Lower leg skin (tissue), 4 donors: Measurements from ENCODE around the gene RFTN2. TPM values are rescaled to one million over a fixed set of nuclear protein-coding genes. Genes with fewer than 3 reads are reported as not detected.

Experiments used
- DNase-seq, 2 donors: peaks; one replicate each; pipeline ENCODE4 v3.0.0-alpha.2; 2019; ENCODE audit warnings: low spot score in 2 of 2
- H3K4me3 ChIP-seq: fragments of 200-600 bp; sonication (generic); 2 replicates; pipeline ENCODE4 v1.5.1; 2017; ENCODE audit warnings: mild to moderate bottlenecking, low read depth; ENCODE audit not compliant: poor library complexity, severe bottlenecking
- POLR2A ChIP-seq, 2 donors: fragments of 450-650 bp; IDR thresholded peaks; one replicate each; pipeline ENCODE4 v1.6.1; 2016 to 2017; ENCODE audit warnings: antibody characterized with exemption in 2 of 2, mild to moderate bottlenecking in 1 of 2, moderate library complexity in 1 of 2
- WGBS, 2 donors: methylation state at CpG; one replicate each; pipeline ENCODE4 v1.1.5; 2018; 5-methylcytosine and 5-hydroxymethylcytosine counted together
- intact Hi-C: fragments of 100-400 bp; cut with DNase I; formaldehyde crosslinking; loops from one replicate; pipeline ENCODE4 v1.15.0; 2023; ENCODE audit warnings: low total_unique reads
- total RNA-seq, 4 donors: library from RNA; depleted of rRNA; stranded (reverse); fragments of >200 nt; gene quantifications; one replicate each; pipeline ENCODE4 v1.1.0, GENCODE V29; 2016
- TF ChIP-seq, protein P1 (sequence below), 3 donors: fragments of 450-650 bp; IDR thresholded peaks; one replicate each; pipeline ENCODE4 v1.5.1; 2016; ENCODE audit warnings: antibody characterized with exemption in 3 of 3, mild to moderate bottlenecking in 3 of 3, moderate library complexity in 2 of 3

Gene RFTN2
- total RNA-seq, 4 donors from 2014 or later, result 1.5 to 6.5 (median 2.7) TPM

DNA sequence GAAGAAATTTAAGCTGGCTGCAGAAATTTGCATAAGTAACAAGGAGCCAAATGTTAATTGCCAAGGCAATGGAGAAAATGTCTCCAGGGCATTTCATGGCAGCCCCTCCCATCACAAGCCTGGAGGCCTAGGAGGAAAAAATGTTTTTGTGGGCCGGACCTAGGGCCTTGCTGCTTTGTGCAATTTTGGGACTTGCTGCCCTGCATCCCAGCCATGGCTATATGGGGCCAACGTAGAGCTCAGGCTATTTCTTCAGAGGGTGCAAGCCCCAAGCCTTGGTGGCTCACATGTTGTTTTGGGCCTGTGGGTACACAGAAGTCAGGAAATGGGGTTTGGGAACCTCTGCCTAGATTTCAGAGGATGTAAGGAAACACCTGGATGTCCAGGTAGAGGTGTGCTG, 101.8 kb downstream of the RFTN2 start:
- 85 to 97% methylated on average over 2 of the region's 2 CpGs for WGBS, 2 donors
- DNase-seq, result no peak

DNA sequence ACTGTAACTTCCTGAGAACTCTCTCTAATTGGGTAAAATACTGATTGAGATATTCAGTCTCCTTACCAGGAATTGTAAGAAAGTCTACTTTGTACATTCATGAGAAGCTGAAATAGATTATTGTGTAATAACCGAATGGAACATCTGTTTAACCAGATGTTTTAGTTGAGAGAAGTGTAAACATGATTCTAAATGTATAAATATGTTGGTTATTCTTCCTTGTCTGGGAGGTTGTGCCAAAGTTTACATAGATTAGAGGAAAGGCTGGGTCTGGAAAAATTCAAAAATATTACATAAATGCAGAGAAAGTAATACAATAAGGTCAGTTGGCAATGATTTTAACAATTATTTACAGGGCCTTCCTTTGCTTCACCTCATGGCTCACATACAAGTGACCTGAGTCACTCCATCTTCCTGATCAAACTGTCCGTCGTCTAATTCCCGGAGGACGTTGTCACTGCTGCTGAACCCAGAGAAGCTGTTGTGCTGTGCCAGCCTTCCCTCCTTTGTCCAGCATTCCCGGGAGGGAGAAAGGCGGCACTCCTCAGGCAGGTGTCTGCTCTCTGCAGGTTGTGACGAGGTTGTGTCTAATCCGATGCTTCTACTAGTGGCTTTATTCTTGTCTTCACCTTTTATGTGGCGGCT, 103.6 kb downstream of the RFTN2 start:
- 60 to 69% methylated on average over 10 of the region's 10 CpGs for WGBS, 2 donors
- TF ChIP-seq POLR2A (IDR thresholded peaks at IDR 0.05), result no peak
- TF ChIP-seq, protein P1, sequence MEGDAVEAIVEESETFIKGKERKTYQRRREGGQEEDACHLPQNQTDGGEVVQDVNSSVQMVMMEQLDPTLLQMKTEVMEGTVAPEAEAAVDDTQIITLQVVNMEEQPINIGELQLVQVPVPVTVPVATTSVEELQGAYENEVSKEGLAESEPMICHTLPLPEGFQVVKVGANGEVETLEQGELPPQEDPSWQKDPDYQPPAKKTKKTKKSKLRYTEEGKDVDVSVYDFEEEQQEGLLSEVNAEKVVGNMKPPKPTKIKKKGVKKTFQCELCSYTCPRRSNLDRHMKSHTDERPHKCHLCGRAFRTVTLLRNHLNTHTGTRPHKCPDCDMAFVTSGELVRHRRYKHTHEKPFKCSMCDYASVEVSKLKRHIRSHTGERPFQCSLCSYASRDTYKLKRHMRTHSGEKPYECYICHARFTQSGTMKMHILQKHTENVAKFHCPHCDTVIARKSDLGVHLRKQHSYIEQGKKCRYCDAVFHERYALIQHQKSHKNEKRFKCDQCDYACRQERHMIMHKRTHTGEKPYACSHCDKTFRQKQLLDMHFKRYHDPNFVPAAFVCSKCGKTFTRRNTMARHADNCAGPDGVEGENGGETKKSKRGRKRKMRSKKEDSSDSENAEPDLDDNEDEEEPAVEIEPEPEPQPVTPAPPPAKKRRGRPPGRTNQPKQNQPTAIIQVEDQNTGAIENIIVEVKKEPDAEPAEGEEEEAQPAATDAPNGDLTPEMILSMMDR (IDR thresholded peaks at IDR 0.05), result no peak
- intact Hi-C loops, result no loop called here
- no peak overlapping the region for H3K4me3 ChIP-seq
- no peak for DNase-seq

More for the DNA sequence above, 101.8 kb downstream of the RFTN2 start:
- no peak for TF ChIP-seq POLR2A (IDR thresholded peaks at IDR 0.05)
- TF ChIP-seq, protein P1 (IDR thresholded peaks at IDR 0.05), result no peak
- intact Hi-C loops, result no loop called here
- no peak overlapping the region for H3K4me3 ChIP-seq

DNA sequence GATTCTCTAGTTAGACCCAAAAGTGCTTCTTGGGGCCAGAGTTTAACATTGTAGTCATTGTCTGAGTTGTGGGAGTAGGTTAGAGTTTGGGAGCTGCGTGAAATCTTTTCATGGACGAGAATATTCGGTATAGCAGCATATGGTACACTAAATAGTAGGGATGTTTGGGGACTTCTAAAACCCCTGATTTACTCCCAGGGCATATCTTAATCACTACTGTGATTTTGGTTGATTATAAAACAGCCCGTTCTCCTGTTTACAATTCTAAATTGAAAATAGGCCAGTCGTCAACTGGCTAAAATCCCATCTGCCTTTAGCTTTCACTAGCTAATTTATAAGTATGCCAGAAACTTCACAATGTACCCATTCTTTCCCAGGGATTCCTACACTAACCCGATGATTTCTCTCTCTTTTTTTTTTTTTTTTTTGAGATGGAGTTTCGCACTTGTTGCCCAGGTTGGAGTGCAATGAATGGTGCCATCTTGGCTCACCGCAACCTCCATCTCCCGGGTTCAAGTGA, 115.2 kb downstream of the RFTN2 start:
- no peak overlapping the region for H3K4me3 ChIP-seq
- 88 to 93% methylated on average over 9 of the region's 9 CpGs for WGBS, 2 donors
- no peak for DNase-seq
- intact Hi-C loops, result no loop called here
- no peak for TF ChIP-seq POLR2A (IDR thresholded peaks at IDR 0.05)
- TF ChIP-seq, protein P1 (IDR thresholded peaks at IDR 0.05), result no peak

DNA sequence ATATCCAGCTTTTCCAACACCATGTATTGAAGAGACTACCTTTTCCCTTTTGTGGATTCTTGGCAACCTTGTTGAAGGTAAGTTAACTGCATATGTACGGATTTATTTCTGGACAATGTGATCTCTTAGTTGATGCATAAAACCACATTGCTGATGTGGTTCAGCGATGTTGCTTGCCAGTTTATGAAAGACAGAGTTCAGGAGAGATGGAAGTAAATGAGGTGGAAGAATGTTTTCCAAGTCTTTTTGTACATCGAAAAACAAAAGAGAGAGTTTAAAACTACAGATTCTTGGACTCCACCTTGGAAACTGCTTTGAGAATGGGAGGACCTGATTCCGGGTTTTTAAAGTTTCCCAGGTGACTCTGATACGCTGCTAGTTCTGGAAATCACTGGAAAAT, 115.7 kb downstream of the RFTN2 start:
- 89 to 92% methylated on average over 5 of the region's 5 CpGs for WGBS, 2 donors
- intact Hi-C loops, result no loop called here
- no peak for DNase-seq
- H3K4me3 ChIP-seq, result no peak overlapping the region
- TF ChIP-seq, protein P1 (IDR thresholded peaks at IDR 0.05), result no peak
- TF ChIP-seq POLR2A (IDR thresholded peaks at IDR 0.05), result no peak

DNA sequence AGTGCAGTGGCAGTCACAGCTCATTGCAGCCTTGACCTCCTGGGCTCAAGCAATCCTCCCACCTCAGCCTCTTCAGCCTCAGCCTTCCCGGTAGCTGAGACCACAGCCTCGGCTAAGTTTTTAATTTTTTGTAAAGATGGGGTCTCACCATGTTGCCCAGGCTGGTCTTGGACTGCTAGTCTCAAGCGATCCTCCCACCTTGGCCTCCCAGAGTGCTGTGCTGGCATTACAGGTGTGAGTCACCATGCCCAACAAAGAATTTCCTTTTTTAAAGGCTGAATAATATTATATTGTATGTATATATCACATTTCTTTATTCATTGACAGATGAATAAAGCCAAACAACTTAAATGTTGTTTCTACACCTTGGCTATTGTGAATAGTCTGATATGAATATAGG, 117.0 kb downstream of the RFTN2 start:
- no peak for TF ChIP-seq POLR2A (IDR thresholded peaks at IDR 0.05)
- TF ChIP-seq, protein P1 (IDR thresholded peaks at IDR 0.05), result no peak
- 98 to 100% methylated on average over 3 of the region's 3 CpGs for WGBS, 2 donors
- DNase-seq, result no peak
- H3K4me3 ChIP-seq, result no peak overlapping the region
- intact Hi-C loops, result no loop called here

DNA sequence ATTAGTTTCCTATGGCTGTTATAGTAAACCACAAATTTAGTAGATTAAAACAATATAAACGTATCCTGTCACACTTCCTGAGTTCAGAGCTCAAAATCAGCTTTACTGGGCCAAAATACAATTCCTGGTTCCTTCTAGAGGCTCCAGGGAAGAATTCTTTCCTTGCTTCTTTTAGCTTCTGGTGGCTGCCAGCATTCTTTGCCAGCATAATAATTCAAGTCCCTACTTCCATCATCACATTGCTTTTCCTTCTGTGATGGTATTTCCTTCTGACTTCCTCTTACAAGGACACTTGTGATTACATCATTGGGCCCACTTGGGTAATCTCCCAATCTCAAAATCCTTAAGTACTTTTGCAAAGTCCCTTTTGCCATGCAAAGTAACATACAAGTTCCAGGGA, 118.9 kb downstream of the RFTN2 start:
- no peak for TF ChIP-seq POLR2A (IDR thresholded peaks at IDR 0.05)
- TF ChIP-seq, protein P1 (IDR thresholded peaks at IDR 0.05), result no peak
- H3K4me3 ChIP-seq, result no peak overlapping the region
- 35 to 46% methylated on average over 1 of the region's 1 CpG for WGBS, 2 donors
- intact Hi-C loops, result no loop called here
- DNase-seq, result no peak
